Uterus (tissue), 2 donors: Measurements from ENCODE around the gene USP25.

Experiments used
- CTCF ChIP-seq, 4 experiments: fragments of 200-600 bp in 2 of 4; fragments of 450-650 bp in 2 of 4; sonication (generic) in 2 of 4; IDR thresholded peaks; one replicate each; pipeline ENCODE4 v1.5.1; 2016 to 2019; ENCODE audit warnings: antibody characterized with exemption in 4 of 4, mild to moderate bottlenecking in 2 of 4, moderate library complexity in 1 of 4
- POLR2A ChIP-seq, 2 donors: fragments of 450-650 bp; IDR thresholded peaks; one replicate each; pipeline ENCODE4 v1.6.1; 2016; ENCODE audit warnings: antibody characterized with exemption in 2 of 2, mild to moderate bottlenecking in 1 of 2, moderate library complexity in 1 of 2

GRCh38 chr21:15774590-15774989 is 44.8 kb downstream of the USP25 start:
- TF ChIP-seq CTCF (IDR thresholded peaks at IDR 0.05) (no peak), POLR2A (IDR thresholded peaks at IDR 0.05) (no peak)
